Retinal pigment epithelial cell (primary cell): Measurements from ENCODE around the gene COPE.
"Not testable (repeated sequence)": the region's sequence is repeated elsewhere in the genome, so short reads cannot be mapped to it uniquely, and the experiment has no call there.

Experiments used
- DNase-seq: peaks from one replicate; pipeline ENCODE4 v3.0.0-alpha.2; 2010; ENCODE audit warnings: low read depth
- H3K4me3 ChIP-seq: 2 replicates; pipeline ENCODE4 v1.5.1; 2011; ENCODE audit warnings: mild to moderate bottlenecking, low read length, control low read depth, moderate library complexity
- CTCF ChIP-seq: conservative IDR thresholded peaks from 2 replicates; pipeline ENCODE4 v1.5.1; 2011; ENCODE audit warnings: low read depth, low read length, control low read depth, inconsistent platforms

COPE gene

GRCh38 chr19:18928018-18928805 is 9.0 kb upstream of the COPE start:
- DNase-seq = no peak
- H3K4me3 ChIP-seq = no peak overlapping the region
- no peak for TF ChIP-seq CTCF

GRCh38 chr19:18924684-18925213 is 5.6 kb upstream of the COPE start:
- no peak for DNase-seq
- TF ChIP-seq CTCF = no peak
- H3K4me3 ChIP-seq = no peak overlapping the region

- no peak overlapping the region for H3K4me3 ChIP-seq
- no peak for TF ChIP-seq CTCF
- DNase-seq = no peak
These were observed 3.2 kb upstream of the COPE start for GRCh38 chr19:18922228-18922985.

GRCh38 chr19:18921593-18921992 is 2.4 kb upstream of the COPE start:
- DNase-seq = no peak
- H3K4me3 ChIP-seq = no peak overlapping the region
- TF ChIP-seq CTCF = no peak

GRCh38 chr19:18920400-18920799 is 1.2 kb upstream of the COPE start:
- TF ChIP-seq CTCF = no peak
- H3K4me3 ChIP-seq = peak overlapping the region; percentile 100
- no peak for DNase-seq

- no peak for TF ChIP-seq CTCF
- peak overlapping the region; percentile 100 for H3K4me3 ChIP-seq
- no peak for DNase-seq
These were observed 670 bp upstream of the COPE start for GRCh38 chr19:18919900-18920214.

GRCh38 chr19:18917593-18917992 is 1.6 kb downstream of the COPE start:
- DNase-seq, H3K4me3 ChIP-seq: not testable (repeated sequence)
